ENCODE data around the gene FCRL1. TPM values are rescaled to one million over a fixed set of nuclear protein-coding genes. Genes with fewer than 3 reads are reported as not detected.

Gene FCRL1
- total RNA-seq, 2 experiments from 2014 or later = 62.8 to 72.6 TPM

GRCh38 chr1:157831968-157832626 lies 12.2 kb upstream of the FCRL1 start:
- Histone ChIP-seq H3K4me1 (ENCODE audit: insufficient read depth, low read length, poor library complexity, severe bottlenecking) (peaks cover 36% of the 10 kb centered on the region), H3K4me2 (ENCODE audit: low read length) (peak overlapping the region; percentile 38; the same call in 1 of the 2 replicates), H3K9me3 (ENCODE audit: low read length) (no peaks in the 10 kb centered on the region), H4K20me1 (ENCODE audit: insufficient read depth, low read length) (no peaks in the 10 kb centered on the region), H3K36me3 (ENCODE audit: insufficient read depth, low read length) (no peaks in the 10 kb centered on the region), H3K9me2 (ENCODE audit: insufficient read depth, low read length) (no peaks in the 10 kb centered on the region), H3K79me2 (ENCODE audit: insufficient read depth, low read depth, low read length) (no peaks in the 10 kb centered on the region), H3K4me3 (ENCODE audit: low read depth, low read length, poor library complexity, severe bottlenecking) (no peak overlapping the region), H3K27ac (ENCODE audit: low read depth, low read length, poor library complexity, severe bottlenecking) (no peak overlapping the region), H2AFZ (ENCODE audit: low read length) (peak overlapping the region; percentile 66; the same call in 1 of the 2 replicates)
- no peak for DNase-seq (ENCODE audit: low spot score)
- CTCF ChIA-PET (ENCODE audit: unreplicated experiment) = no interaction called here
- no peak for TF ChIP-seq EZH2phosphoT487 (IDR thresholded peaks at IDR 0.05; ENCODE audit: borderline replicate concordance, low read depth, low read length)
- TF ChIP-seq CTCF (conservative IDR thresholded peaks at IDR 0.05; ENCODE audit: low read length) = no peak
- intact Hi-C loops (cut with micrococcal nuclease; ENCODE audit: unreplicated experiment) = no loop called here
- no TSS peak for BruUV-seq (replicated peaks)
- POLR2A ChIA-PET = interaction anchor here (0.6 to 1.9 kb wide), 7 partner anchors 11 to 30 kb away, joined by 3 to 6 read pairs (median 4); partner anchors contain the start of gene FCRL1

- DNase-seq (ENCODE audit: low spot score) = no peak
- BruUV-seq (replicated peaks) = no TSS peak
- Histone ChIP-seq H3K9me3 (ENCODE audit: low read length) (no peaks in the 10 kb centered on the region), H3K27ac (ENCODE audit: low read depth, low read length, poor library complexity, severe bottlenecking) (no peak overlapping the region), H2AFZ (ENCODE audit: low read length) (no peak overlapping the region), H4K20me1 (ENCODE audit: insufficient read depth, low read length) (no peaks in the 10 kb centered on the region), H3K4me1 (ENCODE audit: insufficient read depth, low read length, poor library complexity, severe bottlenecking) (peaks cover 36% of the 10 kb centered on the region), H3K4me2 (ENCODE audit: low read length) (no peak overlapping the region), H3K9me2 (ENCODE audit: insufficient read depth, low read length) (no peaks in the 10 kb centered on the region), H3K79me2 (ENCODE audit: insufficient read depth, low read depth, low read length) (no peaks in the 10 kb centered on the region), H3K4me3 (ENCODE audit: low read depth, low read length, poor library complexity, severe bottlenecking) (no peak overlapping the region), H3K36me3 (ENCODE audit: insufficient read depth, low read length) (no peaks in the 10 kb centered on the region)
- ChIA-PET POLR2A (interaction anchor here (0.6 to 3.7 kb wide), 8 partner anchors 8 to 28 kb away, joined by 3 to 20 read pairs (median 10); partner anchors contain the start of gene FCRL1), CTCF (ENCODE audit: unreplicated experiment) (no interaction called here)
- no peak for TF ChIP-seq CTCF (conservative IDR thresholded peaks at IDR 0.05; ENCODE audit: low read length)
- intact Hi-C loops (cut with micrococcal nuclease; ENCODE audit: unreplicated experiment) = no loop called here
Observed at GRCh38 chr1:157830887-157831286, 11.0 kb upstream of the FCRL1 start.

GRCh38 chr1:157829711-157830110 lies 9.8 kb upstream of the FCRL1 start:
- TF ChIP-seq EZH2phosphoT487 (IDR thresholded peaks at IDR 0.05; ENCODE audit: borderline replicate concordance, low read depth, low read length) = no peak
- no peak for TF ChIP-seq CTCF (conservative IDR thresholded peaks at IDR 0.05; ENCODE audit: low read length)
- Histone ChIP-seq H3K4me2 (ENCODE audit: low read length) (peak overlapping the region; percentile 43; the same call in 1 of the 2 replicates), H3K9me3 (ENCODE audit: low read length) (no peaks in the 10 kb centered on the region), H3K4me1 (ENCODE audit: insufficient read depth, low read length, poor library complexity, severe bottlenecking) (peaks cover 37% of the 10 kb centered on the region), H3K27ac (ENCODE audit: low read depth, low read length, poor library complexity, severe bottlenecking) (no peak overlapping the region), H3K79me2 (ENCODE audit: insufficient read depth, low read depth, low read length) (no peaks in the 10 kb centered on the region), H3K9me2 (ENCODE audit: insufficient read depth, low read length) (no peaks in the 10 kb centered on the region), H3K36me3 (ENCODE audit: insufficient read depth, low read length) (no peaks in the 10 kb centered on the region), H3K4me3 (ENCODE audit: low read depth, low read length, poor library complexity, severe bottlenecking) (no peak overlapping the region), H2AFZ (ENCODE audit: low read length) (peak overlapping the region; percentile 39; the same call in 1 of the 2 replicates), H4K20me1 (ENCODE audit: insufficient read depth, low read length) (no peaks in the 10 kb centered on the region)
- no TSS peak for BruUV-seq (replicated peaks)
- DNase-seq (ENCODE audit: low spot score) = no peak
- ChIA-PET POLR2A (interaction anchor here (0.9 to 3.7 kb wide), 12 partner anchors 8 to 261 kb away, joined by 3 to 20 read pairs (median 8); partner anchors contain the start of genes CD5L and FCRL1), CTCF (ENCODE audit: unreplicated experiment) (interaction anchor here (0.7 to 0.9 kb wide), 2 partner anchors 9 to 13 kb away, joined by 3 read pairs; partner anchors contain the start of gene FCRL1)
- intact Hi-C loops (cut with micrococcal nuclease; ENCODE audit: unreplicated experiment) = no loop called here

Measured in OCI-LY7 (cell line).